ENCODE measurements around the gene TBC1D5. TPM values are rescaled to one million over a fixed set of nuclear protein-coding genes. Genes with fewer than 3 reads are reported as not detected.

Gene TBC1D5
- total RNA-seq, 1 experiment from 2014 or later, result 88.0 TPM

GRCh38 chr3:17340261-17340660 is 402.2 kb downstream of the TBC1D5 start:
- in situ Hi-C loops (cut with HindIII; ENCODE audit: low pct_unique_long_range_greater_than_20kb, low sequenced_read_pairs), result no loop called here
- DNase-seq (ENCODE audit: low read depth, low spot score), result no peak

- no peak for DNase-seq (ENCODE audit: low read depth, low spot score)
- in situ Hi-C loops (cut with HindIII; ENCODE audit: low pct_unique_long_range_greater_than_20kb, low sequenced_read_pairs), result no loop called here
Observed at GRCh38 chr3:17339132-17339575, 403.3 kb downstream of the TBC1D5 start.

GRCh38 chr3:17336291-17336690 is 406.1 kb downstream of the TBC1D5 start:
- in situ Hi-C loops (cut with HindIII; ENCODE audit: low pct_unique_long_range_greater_than_20kb, low sequenced_read_pairs), result no loop called here
- no peak for DNase-seq (ENCODE audit: low read depth, low spot score)

GRCh38 chr3:17333893-17334292 is 408.5 kb downstream of the TBC1D5 start:
- DNase-seq (ENCODE audit: low read depth, low spot score), result no peak

GRCh38 chr3:17333446-17333845 is 409.0 kb downstream of the TBC1D5 start:
- in situ Hi-C loops (cut with HindIII; ENCODE audit: low pct_unique_long_range_greater_than_20kb, low sequenced_read_pairs), result no loop called here
- no peak for DNase-seq (ENCODE audit: low read depth, low spot score)

More at GRCh38 chr3:17333893-17334292, 408.5 kb downstream of the TBC1D5 start:
- in situ Hi-C loops (cut with HindIII; ENCODE audit: low pct_unique_long_range_greater_than_20kb, low sequenced_read_pairs), result no loop called here

GRCh38 chr3:17330660-17331059 is 411.8 kb downstream of the TBC1D5 start:
- no peak for DNase-seq (ENCODE audit: low read depth, low spot score)
- in situ Hi-C loops (cut with HindIII; ENCODE audit: low pct_unique_long_range_greater_than_20kb, low sequenced_read_pairs), result no loop called here

- in situ Hi-C loops (cut with HindIII; ENCODE audit: low pct_unique_long_range_greater_than_20kb, low sequenced_read_pairs), result no loop called here
- DNase-seq (ENCODE audit: low read depth, low spot score), result no peak
Observed at GRCh38 chr3:17329927-17330326, 412.5 kb downstream of the TBC1D5 start.

- DNase-seq (ENCODE audit: low read depth, low spot score), result no peak
- in situ Hi-C loops (cut with HindIII; ENCODE audit: low pct_unique_long_range_greater_than_20kb, low sequenced_read_pairs), result no loop called here
Observed at GRCh38 chr3:17322106-17322793, 420.2 kb downstream of the TBC1D5 start.

- no peak for DNase-seq (ENCODE audit: low read depth, low spot score)
- in situ Hi-C loops (cut with HindIII; ENCODE audit: low pct_unique_long_range_greater_than_20kb, low sequenced_read_pairs), result no loop called here
Observed at GRCh38 chr3:17320266-17320665, 422.2 kb downstream of the TBC1D5 start.

- DNase-seq (ENCODE audit: low read depth, low spot score), result no peak
- in situ Hi-C loops (cut with HindIII; ENCODE audit: low pct_unique_long_range_greater_than_20kb, low sequenced_read_pairs), result no loop called here
Observed at GRCh38 chr3:17315897-17316296, 426.5 kb downstream of the TBC1D5 start.

GRCh38 chr3:17314171-17314570 is 428.3 kb downstream of the TBC1D5 start:
- in situ Hi-C loops (cut with HindIII; ENCODE audit: low pct_unique_long_range_greater_than_20kb, low sequenced_read_pairs), result no loop called here
- no peak for DNase-seq (ENCODE audit: low read depth, low spot score)

- in situ Hi-C loops (cut with HindIII; ENCODE audit: low pct_unique_long_range_greater_than_20kb, low sequenced_read_pairs), result no loop called here
- no peak for DNase-seq (ENCODE audit: low read depth, low spot score)
Observed at GRCh38 chr3:17313746-17314145, 428.7 kb downstream of the TBC1D5 start.

- no peak for DNase-seq (ENCODE audit: low read depth, low spot score)
- in situ Hi-C loops (cut with HindIII; ENCODE audit: low pct_unique_long_range_greater_than_20kb, low sequenced_read_pairs), result no loop called here
Observed at GRCh38 chr3:17310983-17311382, 431.4 kb downstream of the TBC1D5 start.

GRCh38 chr3:17307887-17308286 is 434.5 kb downstream of the TBC1D5 start:
- in situ Hi-C loops (cut with HindIII; ENCODE audit: low pct_unique_long_range_greater_than_20kb, low sequenced_read_pairs), result no loop called here
- no peak for DNase-seq (ENCODE audit: low read depth, low spot score)

- in situ Hi-C loops (cut with HindIII; ENCODE audit: low pct_unique_long_range_greater_than_20kb, low sequenced_read_pairs), result no loop called here
- peak; percentile 2 for DNase-seq (ENCODE audit: low read depth, low spot score)
Observed at GRCh38 chr3:17307482-17307881, 434.9 kb downstream of the TBC1D5 start.

GRCh38 chr3:17304969-17305368 is 437.5 kb downstream of the TBC1D5 start:
- DNase-seq (ENCODE audit: low read depth, low spot score), result no peak
- in situ Hi-C loops (cut with HindIII; ENCODE audit: low pct_unique_long_range_greater_than_20kb, low sequenced_read_pairs), result no loop called here

- no peak for DNase-seq (ENCODE audit: low read depth, low spot score)
- in situ Hi-C loops (cut with HindIII; ENCODE audit: low pct_unique_long_range_greater_than_20kb, low sequenced_read_pairs), result no loop called here
Observed at GRCh38 chr3:17302774-17303173, 439.7 kb downstream of the TBC1D5 start.

GRCh38 chr3:17302170-17302569 is 440.3 kb downstream of the TBC1D5 start:
- in situ Hi-C loops (cut with HindIII; ENCODE audit: low pct_unique_long_range_greater_than_20kb, low sequenced_read_pairs), result no loop called here

GRCh38 chr3:17301271-17301670 is 441.2 kb downstream of the TBC1D5 start:
- no peak for DNase-seq (ENCODE audit: low read depth, low spot score)
- in situ Hi-C loops (cut with HindIII; ENCODE audit: low pct_unique_long_range_greater_than_20kb, low sequenced_read_pairs), result no loop called here

More at GRCh38 chr3:17302170-17302569, 440.3 kb downstream of the TBC1D5 start:
- DNase-seq (ENCODE audit: low read depth, low spot score), result no peak

- DNase-seq (ENCODE audit: low read depth, low spot score), result no peak
- in situ Hi-C loops (cut with HindIII; ENCODE audit: low pct_unique_long_range_greater_than_20kb, low sequenced_read_pairs), result no loop called here
Observed at GRCh38 chr3:17300441-17300840, 442.0 kb downstream of the TBC1D5 start.
